Brain microvascular endothelial cell (primary cell): ENCODE results near the gene ZMYND15.

Experiments used
- DNase-seq: peaks from one replicate; pipeline ENCODE4 v3.0.0-alpha.2; 2020
- H3K27ac ChIP-seq: fragments of 250-450 bp; sonication (Bioruptor Pico); 2 replicates; pipeline ENCODE4 v1.5.1; 2020; ENCODE audit warnings: mild to moderate bottlenecking, moderate library complexity
- H3K27me3 ChIP-seq: fragments of 250-450 bp; sonication (Bioruptor Pico); replicated peaks from 2 replicates; pipeline ENCODE4 v1.5.1; 2020; ENCODE audit warnings: mild to moderate bottlenecking
- H3K36me3 ChIP-seq: fragments of 250-450 bp; sonication (Bioruptor Pico); replicated peaks from 2 replicates; pipeline ENCODE4 v1.5.1; 2020; ENCODE audit warnings: mild to moderate bottlenecking
- H3K4me3 ChIP-seq: 2 replicates; pipeline ENCODE4 v1.5.1; 2011; ENCODE audit warnings: low read depth, mild to moderate bottlenecking, control low read depth, low read length, moderate library complexity
- CTCF ChIP-seq: IDR thresholded peaks from 2 replicates; pipeline ENCODE4 v1.5.1; 2011; ENCODE audit warnings: low read depth, mild to moderate bottlenecking, moderate library complexity, low read length, control low read depth, inconsistent platforms; ENCODE audit errors: missing control alignments
- in situ Hi-C: cut with HindIII; loops from 2 replicates; pipeline ENCODE4 v1.10.0; 2017; ENCODE audit warnings: low sequenced_read_pairs, low pct_ligation_motif_present

Gene ZMYND15

GRCh38 chr17:4751932-4752331, 12.3 kb downstream of the ZMYND15 start:
- Histone ChIP-seq H3K4me3 (no peak overlapping the region), H3K36me3 (no peaks in the 10 kb centered on the region), H3K27ac (no peak overlapping the region), H3K27me3 (peaks cover 4% of the 10 kb centered on the region)
- DNase-seq, result no peak
- no peak for TF ChIP-seq CTCF
- in situ Hi-C loops, result no loop called here

DNA sequence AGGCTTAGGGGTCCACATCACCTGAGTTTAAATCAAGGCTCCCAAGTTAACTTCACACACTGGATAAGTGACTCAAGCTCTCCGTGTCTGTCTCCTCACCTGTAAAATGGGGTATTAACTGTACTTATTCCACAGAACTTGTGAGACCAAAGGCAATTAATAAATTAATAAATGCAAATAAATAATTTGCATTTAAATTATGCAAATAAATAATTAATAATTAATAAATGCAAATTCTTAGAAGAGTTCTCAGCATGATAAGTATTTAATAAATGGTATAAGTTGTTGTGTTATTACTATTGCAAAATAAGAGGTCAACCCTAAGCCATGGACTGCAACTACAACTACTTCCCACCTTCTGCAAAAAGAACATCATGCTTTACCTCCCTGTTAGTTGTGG, 13.8 kb downstream of the ZMYND15 start:
- DNase-seq, result no peak
- Histone ChIP-seq H3K36me3 (no peaks in the 10 kb centered on the region), H3K27ac (no peak overlapping the region), H3K27me3 (peaks cover 6% of the 10 kb centered on the region), H3K4me3 (no peak overlapping the region)
- no peak for TF ChIP-seq CTCF
- in situ Hi-C loops, result no loop called here

- no peak for DNase-seq
- no peak for TF ChIP-seq CTCF
- in situ Hi-C loops, result no loop called here
These were observed 20.2 kb downstream of the ZMYND15 start for GRCh38 chr17:4759776-4760236.

GRCh38 chr17:4764595-4764994, 25.0 kb downstream of the ZMYND15 start:
- in situ Hi-C loops, result no loop called here
- Histone ChIP-seq H3K27ac (no peak overlapping the region), H3K36me3 (no peaks in the 10 kb centered on the region), H3K4me3 (no peak overlapping the region), H3K27me3 (no peaks in the 10 kb centered on the region)
- DNase-seq, result no peak
- TF ChIP-seq CTCF, result no peak

More at GRCh38 chr17:4759776-4760236, 20.2 kb downstream of the ZMYND15 start:
- no peak overlapping the region for H3K27ac ChIP-seq
- no peaks in the 10 kb centered on the region for H3K36me3 ChIP-seq
- H3K4me3 ChIP-seq, result no peak overlapping the region
- H3K27me3 ChIP-seq, result peaks cover 2% of the 10 kb centered on the region

DNA sequence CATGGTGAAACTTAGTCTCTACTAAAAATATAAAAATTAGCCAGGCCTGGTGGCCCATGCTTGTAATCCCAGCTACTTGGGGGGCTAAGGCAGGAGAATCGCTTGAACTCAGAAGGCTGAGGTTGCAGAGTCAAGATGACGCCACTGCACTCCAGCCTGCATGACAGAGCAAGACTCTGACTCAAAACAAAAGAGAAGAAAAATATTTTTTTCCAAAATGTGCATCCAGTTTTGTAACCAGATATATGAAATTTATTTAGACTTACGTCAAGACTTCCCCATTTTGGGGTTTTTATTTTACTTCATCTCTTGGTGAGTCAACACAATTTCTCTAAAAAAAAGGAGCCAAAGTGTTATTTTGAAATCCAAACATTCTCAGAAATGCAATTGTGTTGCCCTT, 26.6 kb downstream of the ZMYND15 start:
- in situ Hi-C loops, result no loop called here
- no peaks in the 10 kb centered on the region for H3K36me3 ChIP-seq
- no peak overlapping the region for H3K4me3 ChIP-seq
- no peak for DNase-seq
- no peak for TF ChIP-seq CTCF
- H3K27ac ChIP-seq, result no peak overlapping the region
- H3K27me3 ChIP-seq, result no peaks in the 10 kb centered on the region

GRCh38 chr17:4766723-4767122, 27.1 kb downstream of the ZMYND15 start:
- in situ Hi-C loops, result no loop called here
- Histone ChIP-seq H3K27me3 (peaks cover under 1% of the 10 kb centered on the region), H3K27ac (no peak overlapping the region), H3K4me3 (no peak overlapping the region), H3K36me3 (no peaks in the 10 kb centered on the region)
- no peak for DNase-seq
- TF ChIP-seq CTCF, result no peak
